ENCODE measurements around the gene LSR. TPM values are rescaled to one million over a fixed set of nuclear protein-coding genes. Genes with fewer than 3 reads are reported as not detected.

The LSR gene
- polyA plus RNA-seq, 1 donor (not counting 4 experiments of a cell fraction or from before 2014, with no cell fraction given): 51.3 TPM

- H3K9me1 ChIP-seq (ENCODE audit: control insufficient read depth, extremely low read depth, insufficient read depth, low read length): no peaks in the 10 kb centered on the region
- H3K4me3 ChIP-seq (ENCODE audit: control insufficient read depth in 2 of 3, extremely low read depth in 1 of 3, insufficient read depth in 2 of 3, low read depth in 1 of 3, low read length in 3 of 3): no peak overlapping the region
- no peak overlapping the region for H3K27ac ChIP-seq (ENCODE audit: control insufficient read depth, insufficient read depth, low read length)
- H3K4me2 ChIP-seq (ENCODE audit: control insufficient read depth, extremely low read depth, insufficient read depth, low read depth, low read length): no peak overlapping the region
- TF ChIP-seq EZH2 (IDR thresholded peaks at IDR 0.05; ENCODE audit: low read length) (no peak), CTCF (optimal IDR thresholded peaks at IDR 0.05 in 1 of 3, IDR thresholded peaks at IDR 0.05 in 1 of 3, conservative IDR thresholded peaks at IDR 0.05 in 1 of 3; ENCODE audit: extremely low read depth in 1 of 3, insufficient read depth in 2 of 3, low read length in 3 of 3) (no peak)
- no peak overlapping the region for H2AFZ ChIP-seq (ENCODE audit: control insufficient read depth, low read length)
- H3K27me3 ChIP-seq (ENCODE audit: control insufficient read depth, extremely low read depth, insufficient read depth, low read length): no peaks in the 10 kb centered on the region
- peaks cover 12% of the 10 kb centered on the region for H3K4me1 ChIP-seq (ENCODE audit: control insufficient read depth, extremely low read depth, insufficient read depth, low read length)
- H3K9ac ChIP-seq (ENCODE audit: control insufficient read depth, extremely low read depth, insufficient read depth, low read length): no peak overlapping the region
- FAIRE-seq (no peak), DNase-seq (ENCODE audit: low read depth, low spot score) (no peak)
- no peaks in the 10 kb centered on the region for H3K9me3 ChIP-seq (ENCODE audit: control insufficient read depth, low read depth, low read length)
- H3K36me3 ChIP-seq (ENCODE audit: control insufficient read depth in 2 of 2, extremely low read depth in 1 of 2, insufficient read depth in 2 of 2, low read length in 2 of 2): no peaks in the 10 kb centered on the region
- peaks cover 3% of the 10 kb centered on the region for H4K20me1 ChIP-seq (ENCODE audit: control insufficient read depth, extremely low read depth, insufficient read depth, low read length)
- no peaks in the 10 kb centered on the region for H3K79me2 ChIP-seq (ENCODE audit: control insufficient read depth, insufficient read depth, low read length)
- dilution Hi-C loops (cut with MboI; ENCODE audit: extremely low pct_ligation_motif_present, low sequenced_read_pairs): no loop called here
Observed at GRCh38 chr19:35217649-35217990, 31.2 kb upstream of the LSR start.

GRCh38 chr19:35219008-35219407 is 29.8 kb upstream of the LSR start:
- dilution Hi-C loops (cut with MboI; ENCODE audit: extremely low pct_ligation_motif_present, low sequenced_read_pairs): no loop called here
- H3K9me3 ChIP-seq (ENCODE audit: control insufficient read depth, low read depth, low read length): peaks cover 2% of the 10 kb centered on the region

More at GRCh38 chr19:35219008-35219407, 29.8 kb upstream of the LSR start:
- no peaks in the 10 kb centered on the region for H3K36me3 ChIP-seq (ENCODE audit: control insufficient read depth in 2 of 2, extremely low read depth in 1 of 2, insufficient read depth in 2 of 2, low read length in 2 of 2)
- no peaks in the 10 kb centered on the region for H3K79me2 ChIP-seq (ENCODE audit: control insufficient read depth, insufficient read depth, low read length)
- TF ChIP-seq CTCF (optimal IDR thresholded peaks at IDR 0.05 in 1 of 3, IDR thresholded peaks at IDR 0.05 in 1 of 3, conservative IDR thresholded peaks at IDR 0.05 in 1 of 3; ENCODE audit: extremely low read depth in 1 of 3, insufficient read depth in 2 of 3, low read length in 3 of 3): no peak
- no peak overlapping the region for H3K4me3 ChIP-seq (ENCODE audit: control insufficient read depth in 2 of 3, extremely low read depth in 1 of 3, insufficient read depth in 2 of 3, low read depth in 1 of 3, low read length in 3 of 3)
- H4K20me1 ChIP-seq (ENCODE audit: control insufficient read depth, extremely low read depth, insufficient read depth, low read length): peaks cover 2% of the 10 kb centered on the region
- H3K9ac ChIP-seq (ENCODE audit: control insufficient read depth, extremely low read depth, insufficient read depth, low read length): no peak overlapping the region
- peaks cover 7% of the 10 kb centered on the region for H3K4me1 ChIP-seq (ENCODE audit: control insufficient read depth, extremely low read depth, insufficient read depth, low read length)
- no peaks in the 10 kb centered on the region for H3K9me1 ChIP-seq (ENCODE audit: control insufficient read depth, extremely low read depth, insufficient read depth, low read length)
- no peak for FAIRE-seq
- no peak overlapping the region for H3K4me2 ChIP-seq (ENCODE audit: control insufficient read depth, extremely low read depth, insufficient read depth, low read depth, low read length)
- H2AFZ ChIP-seq (ENCODE audit: control insufficient read depth, low read length): no peak overlapping the region
- no peaks in the 10 kb centered on the region for H3K27me3 ChIP-seq (ENCODE audit: control insufficient read depth, extremely low read depth, insufficient read depth, low read length)
- H3K27ac ChIP-seq (ENCODE audit: control insufficient read depth, insufficient read depth, low read length): no peak overlapping the region
- DNase-seq (ENCODE audit: low read depth, low spot score): no peak
